HCT116 (cell line): ENCODE data around the gene ACE. TPM values are rescaled to one million over a fixed set of nuclear protein-coding genes. Genes with fewer than 3 reads are reported as not detected.

Experiments used
- ATAC-seq: fragments of 200-7000 bp; cut with Tn5 transposase; 2 replicates; pipeline ENCODE4 v1.9.1; 2020; ENCODE audit warnings: mild to moderate bottlenecking, moderate library complexity
- BruUV-seq: library from RNA; stranded (reverse); fragments of 400-500 nt; replicated peaks from 2 replicates; lab custom pipeline; 2021; lab: Mats Ljungman, UMichigan
- CTCF ChIA-PET: fragments of 300-600 bp; sonication (Branson Sonifier 250); formaldehyde crosslinking; loops from one replicate; lab custom pipeline; 2021; ENCODE audit warnings: antibody characterized with exemption; lab: Charles Lee
- POLR2A ChIA-PET: fragments of 300-600, 350-600 bp; sonication (Branson Sonifier 250); formaldehyde crosslinking; loops from one replicate; lab custom pipeline; 2021; ENCODE audit warnings: antibody characterized with exemption; lab: Charles Lee
- RAD21 ChIA-PET, 2 experiments: fragments of 300-600 bp; sonication (Branson Sonifier 250); formaldehyde crosslinking; loops; one replicate each; lab custom pipeline; 2023; ENCODE audit warnings: low total read pairs in 2 of 2; ENCODE audit not compliant: uncharacterized antibody in 2 of 2, unreplicated experiment in 2 of 2, low non-redundant PET in 1 of 2; lab: Charles Lee
- DNase-seq: peaks from one replicate; pipeline ENCODE4 v3.0.0-alpha.2; 2010; ENCODE audit warnings: low read depth, low spot score
- H2AFZ ChIP-seq: fragments of 200-600 bp; shearing (Covaris generic), sonication (generic); 2 replicates; pipeline ENCODE4 v1.6.1; 2017; ENCODE audit warnings: low read depth, mixed run types, mixed read lengths, antibody characterized with exemption, low read length; ENCODE audit not compliant: poor library complexity, severe bottlenecking
- H3K27ac ChIP-seq: 2 replicates; pipeline ENCODE4 v1.5.1; 2012; ENCODE audit warnings: low read depth, low read length
- H3K27me3 ChIP-seq: fragments of 200-600 bp; sonication (generic); 2 replicates; pipeline ENCODE4 v1.6.1; 2016; ENCODE audit warnings: mixed run types, low read length, mixed read lengths; ENCODE audit not compliant: insufficient read depth
- H3K36me3 ChIP-seq, 2 experiments: fragments of 200-500 bp in 1 of 2; fragments of 200-600 bp in 1 of 2; sonication (Bioruptor generic) in 1 of 2; sonication (generic) in 1 of 2; 2 replicates each; pipeline versions ENCODE4 v1.5.1 to v1.6.1; 2014 to 2016; ENCODE audit warnings: low read length in 2 of 2, inconsistent platforms in 1 of 2, mixed read lengths in 1 of 2, mixed run types in 1 of 2; ENCODE audit not compliant: insufficient read depth in 2 of 2, control insufficient read depth in 1 of 2
- H3K4me1 ChIP-seq, 2 experiments: fragments of 200-600 bp in 1 of 2; sonication (generic) in 1 of 2; 2 replicates each; pipeline versions ENCODE4 v1.5.1 to v1.6.1; 2012 to 2017; ENCODE audit warnings: low read length in 2 of 2, inconsistent platforms in 1 of 2, mild to moderate bottlenecking in 1 of 2, mixed read lengths in 1 of 2, mixed run types in 1 of 2, moderate library complexity in 1 of 2; ENCODE audit not compliant: insufficient read depth in 2 of 2, control insufficient read depth in 1 of 2
- H3K4me2 ChIP-seq: fragments of 200-600 bp; sonication (generic); 2 replicates; pipeline ENCODE4 v1.6.1; 2017; ENCODE audit warnings: mixed run types, low read length, mixed read lengths
- H3K4me3 ChIP-seq, 2 experiments: fragments of 200-600 bp in 1 of 2; sonication (generic) in 1 of 2; replicated peaks in 1 of 2; 2 replicates each; pipeline ENCODE4 v1.5.1; 2011 to 2016; ENCODE audit warnings: low read length in 2 of 2, control low read depth in 1 of 2, low read depth in 1 of 2, mild to moderate bottlenecking in 1 of 2, mixed read lengths in 1 of 2, mixed run types in 1 of 2
- H3K79me2 ChIP-seq: fragments of 200-600 bp; sonication (generic); 2 replicates; pipeline ENCODE4 v1.6.1; 2017; ENCODE audit warnings: mild to moderate bottlenecking, mixed run types, low read length, moderate library complexity, mixed read lengths; ENCODE audit not compliant: insufficient read depth
- H3K9ac ChIP-seq: fragments of 200-600 bp; sonication (generic); 2 replicates; pipeline ENCODE4 v1.6.1; 2016; ENCODE audit warnings: low read length, mixed read lengths
- H3K9me2 ChIP-seq: fragments of 200-600 bp; sonication (generic), shearing (Covaris generic); 2 replicates; pipeline ENCODE4 v1.6.1; 2017; ENCODE audit warnings: mixed run types, mild to moderate bottlenecking, moderate library complexity; ENCODE audit not compliant: insufficient read depth
- H3K9me3 ChIP-seq, 2 experiments: fragments of 200-500 bp in 1 of 2; fragments of 200-600 bp in 1 of 2; sonication (Bioruptor generic) in 1 of 2; sonication (generic) in 1 of 2; 2 replicates each; pipeline ENCODE4 v1.6.1; 2014 to 2017; ENCODE audit warnings: low read length in 2 of 2, mixed read lengths in 2 of 2, inconsistent platforms in 1 of 2, low read depth in 1 of 2, mild to moderate bottlenecking in 1 of 2, mixed run types in 1 of 2, moderate library complexity in 1 of 2; ENCODE audit not compliant: control insufficient read depth in 1 of 2, insufficient read depth in 1 of 2
- H4K20me1 ChIP-seq: fragments of 200-600 bp; sonication (generic), shearing (Covaris generic); 2 replicates; pipeline ENCODE4 v1.6.1; 2017; ENCODE audit warnings: mixed run types, mild to moderate bottlenecking, moderate library complexity; ENCODE audit not compliant: insufficient read depth
- CEBPB ChIP-seq: IDR thresholded peaks from 2 replicates; pipeline ENCODE4 v1.6.1; 2012; ENCODE audit warnings: low read depth
- EGR1 ChIP-seq: IDR thresholded peaks from 2 replicates; pipeline ENCODE4 v1.6.1; 2012; ENCODE audit warnings: low read depth
- POLR2AphosphoS5 ChIP-seq: IDR thresholded peaks from 2 replicates; pipeline ENCODE4 v1.6.1; 2011; ENCODE audit warnings: mild to moderate bottlenecking, low read depth, low read length, moderate library complexity
- RAD21 ChIP-seq: IDR thresholded peaks from 2 replicates; pipeline ENCODE4 v1.6.1; 2012; ENCODE audit warnings: low read depth, mild to moderate bottlenecking
- SIN3A ChIP-seq: IDR thresholded peaks from 2 replicates; pipeline ENCODE4 v1.6.1; 2012; ENCODE audit warnings: low read depth
- SP1 ChIP-seq: IDR thresholded peaks from 2 replicates; pipeline ENCODE4 v1.6.1; 2012; ENCODE audit warnings: low read depth
- TCF7L2 ChIP-seq: IDR thresholded peaks from 2 replicates; pipeline ENCODE4 v1.7.0; 2011; ENCODE audit warnings: borderline replicate concordance, inconsistent platforms; ENCODE audit not compliant: insufficient read depth, insufficient read length; ENCODE audit errors: extremely low read depth
- ZNF274 ChIP-seq: fragments of 200-500 bp; sonication (Bioruptor generic); IDR thresholded peaks from 2 replicates; pipeline ENCODE4 v1.6.1; 2014; ENCODE audit warnings: mild to moderate bottlenecking, low read depth, low read length, inconsistent platforms
- intact Hi-C: fragments of 100-400 bp; cut with micrococcal nuclease; formaldehyde crosslinking; loops from 2 replicates; pipeline ENCODE4 v1.10.0; 2022
- total RNA-seq: library from RNA; stranded (reverse); gene quantifications from one replicate; pipeline ENCODE4 v1.2.1, GENCODE V29; 2021; ENCODE audit not compliant: unreplicated experiment
- TF ChIP-seq, protein P1 (sequence below): IDR thresholded peaks from 2 replicates; pipeline ENCODE4 v1.6.1; 2012
- TF ChIP-seq, protein P2 (sequence below), 3 experiments: fragments of 200-600 bp in 1 of 3; sonication (generic) in 1 of 3; IDR thresholded peaks in 2 of 3; conservative IDR thresholded peaks in 1 of 3; 2 replicates each; pipeline ENCODE4 v1.5.1; 2012 to 2017; ENCODE audit warnings: low read depth in 2 of 3, low read length in 2 of 3, antibody characterized with exemption in 1 of 3, borderline replicate concordance in 1 of 3, control low read depth in 1 of 3, mild to moderate bottlenecking in 1 of 3, mixed read lengths in 1 of 3, mixed run types in 1 of 3, moderate library complexity in 1 of 3; ENCODE audit not compliant: insufficient read depth in 1 of 3

Gene ACE
- total RNA-seq, 1 experiment from 2014 or later = 7.7 TPM

DNA sequence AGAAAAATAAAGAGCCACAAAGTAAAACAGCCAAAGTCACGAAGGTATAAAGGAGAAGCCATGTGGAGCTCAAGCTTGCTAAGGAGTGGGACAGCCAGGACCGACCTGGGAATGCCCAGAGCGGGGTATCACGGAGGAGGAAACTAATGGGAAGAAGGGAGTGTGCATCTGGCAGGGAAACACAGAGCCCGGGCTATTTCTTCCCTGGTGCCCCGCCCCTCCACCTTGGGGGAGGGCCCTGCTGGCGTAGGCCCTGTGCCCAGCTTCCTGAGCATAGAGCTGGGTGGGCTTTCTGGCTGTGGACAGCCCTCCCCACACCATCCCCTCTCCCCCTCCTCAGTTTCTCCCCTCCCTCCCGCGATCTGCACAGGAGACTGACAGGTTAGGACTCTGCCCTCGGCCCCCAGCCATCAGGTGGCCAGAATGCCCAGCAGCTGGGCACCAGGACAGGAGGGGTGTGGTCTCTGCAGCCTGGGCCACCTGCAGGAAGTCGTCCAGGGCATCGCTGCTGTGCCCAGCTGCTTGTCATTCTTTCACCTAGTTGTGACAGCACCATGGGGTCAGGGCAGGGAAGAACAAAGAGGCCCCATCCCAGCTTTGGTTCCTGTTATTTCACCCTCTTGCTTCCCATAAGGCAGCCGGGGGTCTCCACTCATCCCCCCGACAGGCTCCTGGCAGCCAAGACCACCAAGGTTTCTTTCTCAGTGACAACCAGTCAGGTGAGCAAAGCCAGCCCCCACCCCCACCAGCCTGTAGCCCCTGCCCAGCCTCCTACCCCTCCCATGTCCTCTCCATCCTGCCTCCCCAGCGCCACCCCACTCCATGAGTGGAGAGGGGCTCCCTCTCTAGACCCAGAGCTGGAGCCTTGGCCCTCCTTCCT, 66.3 kb downstream of the ACE start:
- POLR2A ChIA-PET = no interaction called here
- Histone ChIP-seq H3K27ac (no peak overlapping the region), H3K4me2 (no peak overlapping the region), H3K36me3 (no peaks in the 10 kb centered on the region)
- DNase-seq = no peak
- TF ChIP-seq, protein P1, sequence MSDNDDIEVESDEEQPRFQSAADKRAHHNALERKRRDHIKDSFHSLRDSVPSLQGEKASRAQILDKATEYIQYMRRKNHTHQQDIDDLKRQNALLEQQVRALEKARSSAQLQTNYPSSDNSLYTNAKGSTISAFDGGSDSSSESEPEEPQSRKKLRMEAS = no peak
- no peak for TF ChIP-seq SIN3A
- TF ChIP-seq EGR1 = no peak
- TF ChIP-seq RAD21 = no peak
- TF ChIP-seq SP1 = no peak
- TF ChIP-seq, all 23 proteins: peak for 0
- no peaks in the 10 kb centered on the region for H3K9me2 ChIP-seq
- H2AFZ ChIP-seq = no peak overlapping the region
- H3K27me3 ChIP-seq = no peaks in the 10 kb centered on the region; the same call in 1 of the 2 replicates
- ATAC-seq = peak; percentile 66
- H3K4me1 ChIP-seq = peaks cover 2 to 5% of the 10 kb centered on the region in 2 experiments; a peak in 2 of 4 replicates
- H3K9me3 ChIP-seq = no peaks in the 10 kb centered on the region
- H4K20me1 ChIP-seq = no peaks in the 10 kb centered on the region
- CTCF ChIA-PET = no interaction called here
- no peak overlapping the region for H3K9ac ChIP-seq
- H3K4me3 ChIP-seq = no peak overlapping the region
- H3K79me2 ChIP-seq = no peaks in the 10 kb centered on the region
- RAD21 ChIA-PET = interaction anchor here in 1 of 2 experiments (0.7 kb wide), 1 partner anchor 58 kb away, joined by 4 read pairs; the partner anchor contains the start of gene TACO1
- no TSS peak for BruUV-seq
- intact Hi-C loops = no loop called here

DNA sequence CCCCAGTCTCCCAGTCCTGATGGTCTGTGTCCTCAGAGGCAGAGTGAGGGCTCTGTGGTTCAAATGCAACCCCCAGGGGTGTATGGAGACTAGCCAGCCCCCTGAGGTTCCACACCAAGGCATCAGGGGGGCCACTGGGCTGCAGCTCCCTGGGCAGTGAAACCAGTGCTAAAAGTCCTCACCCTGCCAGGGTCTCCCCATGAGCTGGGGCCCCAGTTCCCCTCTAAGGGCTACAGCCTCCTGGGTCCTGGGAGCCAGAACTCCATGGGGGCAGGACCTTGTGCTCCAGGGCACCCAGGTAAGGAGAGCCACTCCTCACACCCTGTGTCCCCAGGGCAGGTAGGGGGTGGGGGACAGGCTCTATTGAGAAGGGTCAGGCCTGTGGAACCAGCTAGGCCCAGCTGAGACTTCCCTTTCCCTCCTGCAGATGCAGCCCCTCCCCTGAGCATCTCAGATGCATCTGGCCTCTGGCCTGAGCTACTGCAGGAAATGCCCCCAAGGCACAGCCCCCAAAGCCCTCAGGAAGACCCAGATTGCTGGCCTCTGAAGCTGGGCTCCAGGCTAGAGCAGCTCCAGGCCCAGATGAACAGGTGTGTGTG, 67.1 kb downstream of the ACE start:
- Histone ChIP-seq H3K79me2 (no peaks in the 10 kb centered on the region), H3K27me3 (no peaks in the 10 kb centered on the region; the same call in 1 of the 2 replicates), H3K4me3 (no peak overlapping the region), H3K4me1 (peaks cover 4 to 5% of the 10 kb centered on the region in 2 experiments), H3K9ac (no peak overlapping the region), H3K27ac (no peak overlapping the region), H3K9me3 (no peaks in the 10 kb centered on the region), H3K4me2 (no peak overlapping the region), H3K36me3 (no peaks in the 10 kb centered on the region), H4K20me1 (no peaks in the 10 kb centered on the region), H3K9me2 (no peaks in the 10 kb centered on the region), H2AFZ (no peak overlapping the region)
- ChIA-PET RAD21 (interaction anchor here in 1 of 2 experiments (0.7 kb wide), 1 partner anchor 57 kb away, joined by 4 read pairs; the partner anchor contains the start of gene TACO1), CTCF (no interaction called here), POLR2A (no interaction called here)
- no TSS peak for BruUV-seq
- DNase-seq (no peak), ATAC-seq (no peak)
- TF ChIP-seq ZNF274 (no peak), TCF7L2 (no peak), POLR2AphosphoS5 (no peak), EGR1 (no peak), CEBPB (no peak)
- TF ChIP-seq, protein P2, sequence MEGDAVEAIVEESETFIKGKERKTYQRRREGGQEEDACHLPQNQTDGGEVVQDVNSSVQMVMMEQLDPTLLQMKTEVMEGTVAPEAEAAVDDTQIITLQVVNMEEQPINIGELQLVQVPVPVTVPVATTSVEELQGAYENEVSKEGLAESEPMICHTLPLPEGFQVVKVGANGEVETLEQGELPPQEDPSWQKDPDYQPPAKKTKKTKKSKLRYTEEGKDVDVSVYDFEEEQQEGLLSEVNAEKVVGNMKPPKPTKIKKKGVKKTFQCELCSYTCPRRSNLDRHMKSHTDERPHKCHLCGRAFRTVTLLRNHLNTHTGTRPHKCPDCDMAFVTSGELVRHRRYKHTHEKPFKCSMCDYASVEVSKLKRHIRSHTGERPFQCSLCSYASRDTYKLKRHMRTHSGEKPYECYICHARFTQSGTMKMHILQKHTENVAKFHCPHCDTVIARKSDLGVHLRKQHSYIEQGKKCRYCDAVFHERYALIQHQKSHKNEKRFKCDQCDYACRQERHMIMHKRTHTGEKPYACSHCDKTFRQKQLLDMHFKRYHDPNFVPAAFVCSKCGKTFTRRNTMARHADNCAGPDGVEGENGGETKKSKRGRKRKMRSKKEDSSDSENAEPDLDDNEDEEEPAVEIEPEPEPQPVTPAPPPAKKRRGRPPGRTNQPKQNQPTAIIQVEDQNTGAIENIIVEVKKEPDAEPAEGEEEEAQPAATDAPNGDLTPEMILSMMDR (IDR thresholded peaks at IDR 0.05 in 2 of 3, conservative IDR thresholded peaks at IDR 0.05 in 1 of 3; ENCODE audit: borderline replicate concordance in 1 of 3, insufficient read depth in 1 of 3, low read depth in 2 of 3, low read length in 2 of 3) = no peak
- intact Hi-C loops = no loop called here
